HEK293 (cell line): Measurements from ENCODE around the gene SH3GL1.
A peak's percentile ranks its signal among the peaks of the same experiment; 100 is the strongest.

Source experiments
- CTCF ChIA-PET: fragments of 350-600 bp; formaldehyde crosslinking; extraction: SDS; loops from one replicate; lab custom pipeline; 2021; ENCODE audit warnings: antibody characterized with exemption; lab: Yijun Ruan, JAX
- POLR2A ChIA-PET: fragments of 300-600 bp; formaldehyde crosslinking; extraction: SDS; loops from one replicate; lab custom pipeline; 2020; ENCODE audit warnings: antibody characterized with exemption, inconsistent platforms; lab: Yijun Ruan, JAX
- H3K27ac ChIP-seq: fragments of 200-500 bp; sonication (Bioruptor generic); 2 replicates; pipeline ENCODE4 v1.5.1; 2014; ENCODE audit warnings: low read depth, low read length, control low read depth, inconsistent platforms; ENCODE audit errors: extremely low read depth
- H3K36me3 ChIP-seq, 2 experiments: fragments of 200-500 bp in 1 of 2; sonication (Bioruptor generic) in 1 of 2; 1 replicate in 1 of 2; 2 replicates in 1 of 2; pipeline ENCODE4 v1.5.1; 2014 to 2017; ENCODE audit warnings: inconsistent platforms in 2 of 2, low read length in 2 of 2; ENCODE audit not compliant: control insufficient read depth in 2 of 2, insufficient read depth in 1 of 2
- H3K4me1 ChIP-seq: fragments of 200-500 bp; sonication (Bioruptor generic); 2 replicates; pipeline ENCODE4 v1.5.1; 2014; ENCODE audit warnings: mild to moderate bottlenecking, low read length, inconsistent platforms; ENCODE audit not compliant: control insufficient read depth, insufficient read depth
- H3K4me3 ChIP-seq: 2 replicates; pipeline ENCODE4 v1.5.1; 2011; ENCODE audit warnings: low read depth, mild to moderate bottlenecking, control low read depth, low read length, moderate library complexity
- H3K9me3 ChIP-seq: fragments of 200-500 bp; sonication (Bioruptor generic); 2 replicates; pipeline ENCODE4 v1.5.1; 2014; ENCODE audit warnings: low read depth, low read length, inconsistent platforms; ENCODE audit not compliant: control insufficient read depth, insufficient read depth
- BCL11B ChIP-seq: fragments of 450-650 bp; formaldehyde crosslinking; IDR thresholded peaks from 2 replicates; pipeline ENCODE4 v1.5.1; 2016; ENCODE audit warnings: low read depth, missing biosample characterization, missing genetic modification characterization
- EGR2 ChIP-seq: fragments of 450-650 bp; formaldehyde crosslinking; IDR thresholded peaks from 2 replicates; pipeline ENCODE4 v1.5.1; 2016; ENCODE audit warnings: low read depth, missing biosample characterization, missing genetic modification characterization
- KLF1 ChIP-seq: fragments of 450-650 bp; formaldehyde crosslinking; IDR thresholded peaks from 2 replicates; pipeline ENCODE4 v1.5.1; 2016; ENCODE audit warnings: missing biosample characterization, missing genetic modification characterization
- SP2 ChIP-seq: fragments of 450-650 bp; formaldehyde crosslinking; IDR thresholded peaks from 2 replicates; pipeline ENCODE4 v1.5.1; 2016; ENCODE audit warnings: missing biosample characterization, missing genetic modification characterization
- ZBTB21 ChIP-seq: fragments of 450-650 bp; formaldehyde crosslinking; IDR thresholded peaks from 2 replicates; pipeline ENCODE4 v1.5.1; 2017; ENCODE audit warnings: missing biosample characterization, missing genetic modification characterization
- ZFHX2 ChIP-seq: fragments of 450-650 bp; formaldehyde crosslinking; conservative IDR thresholded peaks from 2 replicates; pipeline ENCODE4 v1.5.1; 2016; ENCODE audit warnings: missing biosample characterization, missing genetic modification characterization
- ZIC2 ChIP-seq: fragments of 450-650 bp; formaldehyde crosslinking; IDR thresholded peaks from 2 replicates; pipeline ENCODE4 v1.5.1; 2016; ENCODE audit warnings: missing biosample characterization, missing genetic modification characterization
- ZNF140 ChIP-seq: fragments of 450-650 bp; formaldehyde crosslinking; IDR thresholded peaks from 2 replicates; pipeline ENCODE4 v1.5.1; 2016; ENCODE audit warnings: missing biosample characterization, missing genetic modification characterization
- ZNF248 ChIP-seq: fragments of 450-650 bp; formaldehyde crosslinking; IDR thresholded peaks from 2 replicates; pipeline ENCODE4 v1.5.1; 2017; ENCODE audit warnings: missing biosample characterization, missing genetic modification characterization
- ZNF548 ChIP-seq: fragments of 450-650 bp; formaldehyde crosslinking; IDR thresholded peaks from 2 replicates; pipeline ENCODE4 v1.5.1; 2016; ENCODE audit warnings: missing biosample characterization, missing genetic modification characterization
- TF ChIP-seq, protein P1 (sequence below): fragments of 450-650 bp; formaldehyde crosslinking; IDR thresholded peaks from 2 replicates; pipeline ENCODE4 v1.5.1; 2016; ENCODE audit warnings: missing biosample characterization, missing genetic modification characterization
- TF ChIP-seq, protein P2 (sequence below): fragments of 450-650 bp; formaldehyde crosslinking; IDR thresholded peaks from 2 replicates; pipeline ENCODE4 v1.5.1; 2017; ENCODE audit warnings: missing biosample characterization, missing genetic modification characterization
- TF ChIP-seq, protein P3 (sequence below): fragments of 450-650 bp; formaldehyde crosslinking; IDR thresholded peaks from 2 replicates; pipeline ENCODE4 v1.5.1; 2016; ENCODE audit warnings: missing biosample characterization, missing genetic modification characterization
- TF ChIP-seq, protein P4 (sequence below): fragments of 450-650 bp; formaldehyde crosslinking; IDR thresholded peaks from 2 replicates; pipeline ENCODE4 v1.5.1; 2016; ENCODE audit warnings: missing biosample characterization, missing genetic modification characterization

SH3GL1 gene

DNA sequence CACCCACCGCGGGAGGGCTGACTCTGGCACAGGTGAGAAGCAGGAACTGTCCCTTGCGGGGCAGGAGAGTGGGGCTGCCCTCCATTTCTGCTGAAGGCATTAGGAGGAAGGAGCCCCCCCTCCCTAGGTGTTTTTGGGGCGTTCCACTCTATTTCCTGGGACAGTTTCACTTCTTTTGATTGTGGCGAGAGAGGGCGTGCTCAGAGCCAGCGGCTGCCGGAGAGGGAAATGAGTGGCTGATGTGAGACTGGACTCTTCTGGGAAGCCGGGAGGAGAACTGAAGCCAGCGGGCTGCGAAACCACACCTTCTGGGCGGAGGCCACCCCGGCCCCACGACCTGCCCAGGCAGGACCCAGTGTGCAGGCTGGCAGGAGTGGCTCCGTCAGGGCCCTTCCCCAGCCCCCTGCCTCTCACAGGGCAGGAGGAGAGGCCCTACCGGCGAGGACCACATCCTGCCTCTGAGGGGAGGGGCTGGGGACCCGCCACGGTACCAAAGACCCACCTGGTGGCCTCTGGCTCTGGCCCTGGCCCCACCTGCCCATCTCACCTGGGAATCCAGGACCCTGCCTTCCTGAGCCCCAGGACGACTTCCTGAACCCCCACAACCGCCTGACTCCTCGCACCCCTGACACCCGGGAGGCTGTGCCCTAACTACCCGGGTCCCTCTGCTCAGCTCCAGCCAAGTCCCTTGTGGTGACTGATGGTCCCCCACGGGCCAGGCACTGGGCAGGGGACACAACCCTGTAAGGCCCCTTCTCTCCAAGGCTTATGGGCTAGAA lies 31.0 kb downstream of the SH3GL1 start (continued):
- TF ChIP-seq ZNF248 (tag by site-specific recombination): no peak
- no peak for TF ChIP-seq ZNF548 (tag by site-specific recombination)
- peak; percentile 86 for TF ChIP-seq KLF1 (tag by site-specific recombination)

DNA sequence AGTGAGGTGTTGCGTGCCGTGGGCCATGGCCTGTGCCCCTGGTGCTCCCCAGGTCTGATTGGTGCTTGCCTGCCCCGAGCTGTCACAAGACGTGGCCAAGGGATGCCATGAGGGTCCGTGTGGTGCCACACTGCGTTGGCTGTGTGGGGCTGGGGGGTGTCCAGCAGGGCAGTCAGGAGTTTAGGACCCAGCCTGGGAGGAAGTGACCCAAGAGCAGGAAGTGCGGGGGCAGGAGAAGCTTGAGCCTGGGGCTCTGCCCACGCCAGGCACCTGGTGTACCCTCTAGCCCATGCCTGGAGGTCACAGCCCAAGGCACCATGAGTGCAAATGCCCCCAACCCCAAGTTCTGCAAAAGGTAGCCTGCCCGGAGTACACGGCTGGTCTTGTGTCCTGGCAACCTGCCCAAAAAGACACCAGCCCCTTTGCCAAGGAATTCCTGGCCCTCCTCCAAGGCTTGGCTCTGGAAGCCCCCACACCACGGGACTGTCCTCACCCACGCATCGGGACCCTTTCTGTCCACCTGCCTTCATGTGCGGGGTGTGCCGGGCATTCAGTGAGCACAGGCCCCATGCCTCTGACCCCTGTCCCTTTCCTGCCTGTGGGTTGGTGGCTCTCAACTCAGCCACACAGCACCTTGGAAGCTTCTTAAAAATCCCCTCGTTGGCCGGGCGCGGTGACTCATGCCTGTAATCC lies 32.1 kb downstream of the SH3GL1 start:
- POLR2A ChIA-PET: interaction anchor here (0.8 to 1.0 kb wide), 2 partner anchors 25 to 103 kb away, joined by 3 to 5 read pairs; partner anchors contain the start of gene MPND
- H3K27ac ChIP-seq: no peak overlapping the region
- H3K4me1 ChIP-seq: 0 out of 2 replicates have a peak, but pooled peaks cover 5% of the 10 kb centered on the region
- H3K9me3 ChIP-seq: no peaks in the 10 kb centered on the region
- H3K36me3 ChIP-seq: peaks cover 9 to 43% of the 10 kb centered on the region in 2 experiments; a peak in 2 of 3 replicates
- H3K4me3 ChIP-seq: no peak overlapping the region
- CTCF ChIA-PET: interaction anchor here (3.9 to 4.7 kb wide), 2 partner anchors 16 to 101 kb away, joined by 14 to 19 read pairs; no protein-coding TSS in a partner anchor
- TF ChIP-seq ZBTB21 (tag by site-specific recombination): no peak
- TF ChIP-seq ZNF140 (tag by site-specific recombination): no peak
- TF ChIP-seq, protein P1, sequence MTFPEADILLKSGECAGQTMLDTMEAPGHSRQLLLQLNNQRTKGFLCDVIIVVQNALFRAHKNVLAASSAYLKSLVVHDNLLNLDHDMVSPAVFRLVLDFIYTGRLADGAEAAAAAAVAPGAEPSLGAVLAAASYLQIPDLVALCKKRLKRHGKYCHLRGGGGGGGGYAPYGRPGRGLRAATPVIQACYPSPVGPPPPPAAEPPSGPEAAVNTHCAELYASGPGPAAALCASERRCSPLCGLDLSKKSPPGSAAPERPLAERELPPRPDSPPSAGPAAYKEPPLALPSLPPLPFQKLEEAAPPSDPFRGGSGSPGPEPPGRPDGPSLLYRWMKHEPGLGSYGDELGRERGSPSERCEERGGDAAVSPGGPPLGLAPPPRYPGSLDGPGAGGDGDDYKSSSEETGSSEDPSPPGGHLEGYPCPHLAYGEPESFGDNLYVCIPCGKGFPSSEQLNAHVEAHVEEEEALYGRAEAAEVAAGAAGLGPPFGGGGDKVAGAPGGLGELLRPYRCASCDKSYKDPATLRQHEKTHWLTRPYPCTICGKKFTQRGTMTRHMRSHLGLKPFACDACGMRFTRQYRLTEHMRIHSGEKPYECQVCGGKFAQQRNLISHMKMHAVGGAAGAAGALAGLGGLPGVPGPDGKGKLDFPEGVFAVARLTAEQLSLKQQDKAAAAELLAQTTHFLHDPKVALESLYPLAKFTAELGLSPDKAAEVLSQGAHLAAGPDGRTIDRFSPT (tag by site-specific recombination): peak; percentile 50; the same call in 1 of the 2 replicates
- TF ChIP-seq ZIC2 (tag by site-specific recombination): 0 out of 2 replicates have a peak, but pooled peaks have one; percentile 4
- TF ChIP-seq, protein P2, sequence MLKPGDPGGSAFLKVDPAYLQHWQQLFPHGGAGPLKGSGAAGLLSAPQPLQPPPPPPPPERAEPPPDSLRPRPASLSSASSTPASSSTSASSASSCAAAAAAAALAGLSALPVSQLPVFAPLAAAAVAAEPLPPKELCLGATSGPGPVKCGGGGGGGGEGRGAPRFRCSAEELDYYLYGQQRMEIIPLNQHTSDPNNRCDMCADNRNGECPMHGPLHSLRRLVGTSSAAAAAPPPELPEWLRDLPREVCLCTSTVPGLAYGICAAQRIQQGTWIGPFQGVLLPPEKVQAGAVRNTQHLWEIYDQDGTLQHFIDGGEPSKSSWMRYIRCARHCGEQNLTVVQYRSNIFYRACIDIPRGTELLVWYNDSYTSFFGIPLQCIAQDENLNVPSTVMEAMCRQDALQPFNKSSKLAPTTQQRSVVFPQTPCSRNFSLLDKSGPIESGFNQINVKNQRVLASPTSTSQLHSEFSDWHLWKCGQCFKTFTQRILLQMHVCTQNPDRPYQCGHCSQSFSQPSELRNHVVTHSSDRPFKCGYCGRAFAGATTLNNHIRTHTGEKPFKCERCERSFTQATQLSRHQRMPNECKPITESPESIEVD (tag by site-specific recombination): no peak
- no peak for TF ChIP-seq SP2 (tag by site-specific recombination)
- TF ChIP-seq, protein P3, sequence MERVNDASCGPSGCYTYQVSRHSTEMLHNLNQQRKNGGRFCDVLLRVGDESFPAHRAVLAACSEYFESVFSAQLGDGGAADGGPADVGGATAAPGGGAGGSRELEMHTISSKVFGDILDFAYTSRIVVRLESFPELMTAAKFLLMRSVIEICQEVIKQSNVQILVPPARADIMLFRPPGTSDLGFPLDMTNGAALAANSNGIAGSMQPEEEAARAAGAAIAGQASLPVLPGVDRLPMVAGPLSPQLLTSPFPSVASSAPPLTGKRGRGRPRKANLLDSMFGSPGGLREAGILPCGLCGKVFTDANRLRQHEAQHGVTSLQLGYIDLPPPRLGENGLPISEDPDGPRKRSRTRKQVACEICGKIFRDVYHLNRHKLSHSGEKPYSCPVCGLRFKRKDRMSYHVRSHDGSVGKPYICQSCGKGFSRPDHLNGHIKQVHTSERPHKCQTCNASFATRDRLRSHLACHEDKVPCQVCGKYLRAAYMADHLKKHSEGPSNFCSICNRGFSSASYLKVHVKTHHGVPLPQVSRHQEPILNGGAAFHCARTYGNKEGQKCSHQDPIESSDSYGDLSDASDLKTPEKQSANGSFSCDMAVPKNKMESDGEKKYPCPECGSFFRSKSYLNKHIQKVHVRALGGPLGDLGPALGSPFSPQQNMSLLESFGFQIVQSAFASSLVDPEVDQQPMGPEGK (tag by site-specific recombination): peak; percentile 11; the same call in 1 of the 2 replicates
- TF ChIP-seq EGR2 (tag by site-specific recombination): peak; percentile 50; the same call in 1 of the 2 replicates
- no peak for TF ChIP-seq BCL11B (tag by site-specific recombination)
- peak; percentile 44 for TF ChIP-seq ZFHX2 (tag by site-specific recombination)
- TF ChIP-seq, protein P4, sequence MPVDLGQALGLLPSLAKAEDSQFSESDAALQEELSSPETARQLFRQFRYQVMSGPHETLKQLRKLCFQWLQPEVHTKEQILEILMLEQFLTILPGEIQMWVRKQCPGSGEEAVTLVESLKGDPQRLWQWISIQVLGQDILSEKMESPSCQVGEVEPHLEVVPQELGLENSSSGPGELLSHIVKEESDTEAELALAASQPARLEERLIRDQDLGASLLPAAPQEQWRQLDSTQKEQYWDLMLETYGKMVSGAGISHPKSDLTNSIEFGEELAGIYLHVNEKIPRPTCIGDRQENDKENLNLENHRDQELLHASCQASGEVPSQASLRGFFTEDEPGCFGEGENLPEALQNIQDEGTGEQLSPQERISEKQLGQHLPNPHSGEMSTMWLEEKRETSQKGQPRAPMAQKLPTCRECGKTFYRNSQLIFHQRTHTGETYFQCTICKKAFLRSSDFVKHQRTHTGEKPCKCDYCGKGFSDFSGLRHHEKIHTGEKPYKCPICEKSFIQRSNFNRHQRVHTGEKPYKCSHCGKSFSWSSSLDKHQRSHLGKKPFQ (tag by site-specific recombination): no peak
